Measurements from ENCODE around the gene BAZ1B.
"Not testable (repeated sequence)": the region's sequence is repeated elsewhere in the genome, so short reads cannot be mapped to it uniquely, and the experiment has no call there.

BAZ1B gene

DNA sequence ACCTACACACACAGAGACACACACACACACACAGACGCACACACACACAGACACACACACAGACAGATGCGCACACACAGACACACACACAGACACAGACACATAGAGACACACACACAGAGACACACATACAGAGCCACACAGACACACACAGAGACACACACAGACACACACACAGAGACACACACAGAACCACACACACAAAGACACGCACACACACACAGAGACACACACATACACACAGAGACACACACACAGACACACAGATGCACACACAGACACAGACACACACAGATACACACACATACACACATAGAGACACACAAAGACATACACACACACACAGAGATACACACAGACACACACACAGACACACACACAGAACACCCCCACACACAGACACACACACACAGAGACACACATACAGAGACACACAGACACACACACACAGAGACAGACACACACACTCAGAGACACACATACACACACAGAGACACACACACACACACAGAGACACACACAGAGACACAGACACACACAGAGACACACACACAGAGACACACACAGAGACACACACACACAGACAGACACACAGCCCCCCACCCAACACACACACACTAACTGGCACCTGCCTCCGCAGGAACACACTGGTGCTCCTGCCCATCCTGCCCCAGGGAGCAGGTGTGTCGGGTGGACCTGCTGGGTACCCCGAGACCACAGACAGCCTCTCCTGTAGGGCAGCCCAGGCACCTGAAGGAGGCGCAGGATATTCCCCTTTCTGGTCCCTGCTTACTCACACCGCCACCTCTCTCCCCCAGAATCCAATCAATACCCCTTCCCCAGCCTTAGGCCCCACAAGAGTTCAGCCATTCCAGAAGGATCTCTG, 93.9 kb downstream of the BAZ1B start:
- DNase-seq (ENCODE audit: low read depth in 3 of 3), result no peak

GRCh38 chr7:73426016-73426415, 96.1 kb downstream of the BAZ1B start:
- no peak for DNase-seq (ENCODE audit: low read depth in 3 of 3)

DNA sequence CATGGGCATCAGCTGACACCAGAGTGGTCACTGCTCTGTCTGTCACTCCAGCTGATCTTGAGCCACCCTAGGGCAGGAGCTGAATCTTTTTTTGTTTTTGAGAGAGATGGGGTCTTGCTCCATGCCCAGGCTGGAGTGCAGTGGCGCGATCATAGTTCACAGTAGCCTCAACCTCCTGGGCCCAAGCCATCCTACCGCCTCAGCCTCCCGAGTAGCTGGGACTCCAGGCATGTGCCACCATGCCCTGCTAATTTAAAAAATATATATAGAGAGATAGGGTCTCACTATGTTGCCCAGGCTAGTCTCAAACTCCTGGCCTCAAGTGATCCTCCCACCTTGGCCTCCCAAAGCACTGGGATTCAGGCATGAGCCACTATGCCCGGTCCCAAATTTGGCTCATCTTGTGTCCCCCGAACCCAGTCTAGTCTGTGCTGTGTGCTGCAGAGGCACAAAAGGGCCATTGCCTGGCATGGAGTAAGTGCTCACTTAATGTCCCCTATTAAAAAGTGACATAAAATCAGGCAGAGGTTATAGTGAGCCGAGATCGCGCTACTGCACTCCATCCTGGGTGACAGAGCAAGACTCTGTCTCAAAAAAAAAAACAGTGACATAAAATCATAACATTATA, 96.6 kb downstream of the BAZ1B start:
- DNase-seq (ENCODE audit: low read depth in 3 of 3), result no peak

- no peak for DNase-seq (ENCODE audit: low read depth in 3 of 3)
Observed at GRCh38 chr7:73424489-73424885, 97.6 kb downstream of the BAZ1B start.

GRCh38 chr7:73423519-73424488, 98.3 kb downstream of the BAZ1B start:
- no peak for DNase-seq (ENCODE audit: low read depth in 3 of 3)

- not testable (repeated sequence) for DNase-seq (ENCODE audit: low read depth in 3 of 3)
Observed at GRCh38 chr7:73420610-73421009, 101.5 kb downstream of the BAZ1B start.

DNA sequence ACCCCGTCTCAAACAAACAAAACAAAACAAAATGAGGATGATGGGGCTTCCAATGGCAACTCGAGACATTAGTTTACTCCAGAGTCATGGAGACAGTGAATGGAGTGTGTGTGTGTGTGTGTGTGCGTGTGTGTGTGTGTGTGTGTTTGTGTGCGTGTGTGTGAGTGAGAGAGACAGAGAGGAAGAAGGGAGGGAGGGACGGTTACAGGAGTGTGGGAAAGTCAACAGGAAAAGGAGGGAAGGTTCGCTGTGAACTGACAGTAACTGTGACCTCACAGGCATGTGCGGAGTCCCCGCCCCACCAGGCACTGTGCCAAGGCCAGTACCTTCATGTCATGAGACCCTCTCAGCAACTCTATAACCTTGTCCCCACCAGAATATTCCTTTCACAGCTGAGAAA, 102.1 kb downstream of the BAZ1B start:
- DNase-seq (ENCODE audit: low read depth in 3 of 3), result not testable (repeated sequence)

GRCh38 chr7:73418113-73418703, 103.9 kb downstream of the BAZ1B start:
- DNase-seq (ENCODE audit: low read depth in 3 of 3), result no peak

- not testable (repeated sequence) for DNase-seq (ENCODE audit: low read depth in 3 of 3)
Observed at GRCh38 chr7:73410541-73411131, 111.5 kb downstream of the BAZ1B start.

DNA sequence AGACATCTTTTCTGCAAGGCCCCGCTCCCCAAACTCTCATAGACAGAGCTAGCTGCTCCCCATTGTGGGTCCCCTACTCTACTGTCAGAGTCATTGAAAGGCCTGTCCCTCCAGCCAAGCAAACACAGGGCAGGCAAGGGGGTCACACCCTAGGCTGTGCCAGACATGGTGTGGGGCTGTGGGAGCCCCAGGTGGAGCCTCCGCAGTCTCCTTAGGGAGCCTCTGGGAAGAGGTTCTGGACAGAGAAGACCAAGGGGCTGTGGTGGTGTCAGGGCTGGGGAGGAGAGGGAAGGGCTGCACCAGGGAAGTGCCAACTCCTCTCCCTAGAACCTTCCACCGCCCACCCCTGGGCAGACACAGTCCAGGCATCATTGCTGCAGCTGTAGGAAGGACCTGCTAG, 117.2 kb downstream of the BAZ1B start:
- DNase-seq (ENCODE audit: low read depth in 3 of 3), result not testable (repeated sequence)

DNA sequence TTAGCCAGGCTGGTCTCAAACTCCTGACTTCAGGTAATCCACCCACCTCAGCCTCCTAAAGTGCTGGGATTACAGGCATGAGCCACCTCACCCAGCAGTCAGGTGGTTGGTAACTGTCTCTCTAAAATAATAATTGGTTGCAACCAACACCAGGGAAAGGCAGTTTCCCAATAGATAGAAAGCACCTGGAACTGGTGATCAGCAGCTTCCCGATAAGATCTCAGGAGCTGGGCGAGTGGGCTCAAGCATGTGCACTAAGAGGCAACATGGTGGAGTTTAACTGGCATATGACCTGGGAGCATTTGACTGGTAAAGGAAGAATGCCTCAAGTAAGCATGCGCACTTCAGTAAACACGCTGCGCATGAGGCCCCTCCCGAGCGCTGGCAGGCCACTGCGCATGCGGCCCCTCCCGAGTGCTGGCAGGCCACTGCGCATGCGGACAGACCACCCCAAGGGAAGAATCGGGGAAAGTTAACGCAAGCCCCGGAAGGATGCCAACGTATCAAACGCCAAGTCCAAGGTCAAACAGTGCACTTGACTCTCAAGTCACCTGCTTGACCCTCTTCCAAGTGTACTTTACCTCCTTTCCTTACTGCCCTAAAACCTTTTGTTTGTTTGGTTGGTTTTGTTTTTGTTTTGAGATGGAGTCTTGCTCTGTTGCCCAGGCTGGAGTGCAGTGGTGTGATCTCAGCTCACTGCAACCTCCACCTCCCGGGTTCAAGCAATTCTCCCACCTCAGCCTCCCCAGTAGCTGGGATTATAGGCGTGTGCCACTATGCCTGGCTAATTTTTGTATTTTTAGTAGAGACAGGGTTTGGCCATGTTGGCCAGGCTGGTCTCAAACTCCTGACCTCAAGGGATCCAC, 122.7 kb downstream of the BAZ1B start:
- DNase-seq (ENCODE audit: low read depth in 3 of 3), result peak; percentile 15 to 74 (median 58)

DNA sequence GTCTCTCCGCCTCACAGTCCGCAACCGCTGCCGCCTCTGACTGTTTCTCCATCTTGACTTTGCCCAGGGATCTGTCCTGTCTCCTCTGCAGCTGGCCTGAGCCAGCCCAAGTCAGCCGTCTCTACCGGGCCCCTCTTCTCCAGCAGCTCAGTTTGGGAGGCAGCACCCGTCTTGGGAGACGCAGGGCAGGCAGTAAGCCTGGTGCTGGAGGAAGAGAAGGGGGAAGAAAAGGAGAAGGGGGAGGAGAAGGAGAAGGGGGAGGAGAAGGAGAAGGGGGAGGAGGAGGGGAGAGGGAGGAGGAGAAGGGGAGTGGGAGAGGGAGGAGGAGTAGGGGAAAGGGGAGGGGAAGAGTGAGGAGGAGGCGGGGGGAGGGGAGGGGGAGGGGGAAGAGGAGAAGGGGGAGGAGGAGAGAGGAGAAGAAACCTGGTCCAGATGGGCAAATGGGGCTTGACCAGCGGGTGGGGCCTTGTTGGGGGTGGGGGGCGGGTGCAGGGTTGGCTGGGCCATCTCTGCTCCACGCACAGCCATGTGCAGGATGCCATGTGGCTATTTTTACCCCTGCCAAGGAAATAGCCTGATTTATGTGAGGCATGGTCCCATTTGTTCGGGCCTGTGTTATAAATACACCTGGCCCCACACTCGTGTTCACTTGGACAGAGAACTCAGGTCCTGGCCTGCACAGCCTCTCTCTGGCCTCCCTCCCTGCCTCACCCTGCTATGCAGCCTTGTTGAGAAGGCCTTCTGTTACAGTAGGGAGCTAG, 124.4 kb downstream of the BAZ1B start:
- no peak for DNase-seq (ENCODE audit: low read depth in 3 of 3)

- DNase-seq (ENCODE audit: low read depth in 3 of 3), result no peak
Observed at GRCh38 chr7:73395538-73396503, 126.3 kb downstream of the BAZ1B start.

- DNase-seq (ENCODE audit: low read depth in 3 of 3), result no peak
Observed at GRCh38 chr7:73394422-73394821, 127.7 kb downstream of the BAZ1B start.

GRCh38 chr7:73391396-73391795, 130.7 kb downstream of the BAZ1B start:
- DNase-seq (ENCODE audit: low read depth in 3 of 3), result no peak
